Measurements from ENCODE around the gene RNF25.

Gene RNF25

DNA sequence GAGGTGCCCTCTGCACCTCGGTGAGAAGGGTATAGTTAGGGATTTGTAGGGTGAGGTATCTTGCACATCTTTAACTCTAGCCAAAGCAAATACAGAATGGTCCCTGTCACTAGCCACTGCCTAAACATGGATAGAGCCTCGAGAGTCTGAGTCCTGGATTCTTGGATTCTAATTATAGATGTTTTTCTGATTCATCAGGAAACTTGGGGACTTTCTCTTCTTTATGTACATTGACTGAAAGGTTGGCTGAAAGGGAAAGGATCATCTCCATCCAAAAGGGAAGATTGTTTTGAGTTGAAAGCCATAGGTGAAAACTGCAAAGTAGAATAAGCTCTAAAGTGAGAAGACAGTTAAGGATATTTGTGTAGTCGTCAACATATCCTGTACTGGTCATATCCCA lies 8.3 kb upstream of the RNF25 start:
- DNase-seq (ENCODE audit: low read depth, low spot score), result no peak

DNA sequence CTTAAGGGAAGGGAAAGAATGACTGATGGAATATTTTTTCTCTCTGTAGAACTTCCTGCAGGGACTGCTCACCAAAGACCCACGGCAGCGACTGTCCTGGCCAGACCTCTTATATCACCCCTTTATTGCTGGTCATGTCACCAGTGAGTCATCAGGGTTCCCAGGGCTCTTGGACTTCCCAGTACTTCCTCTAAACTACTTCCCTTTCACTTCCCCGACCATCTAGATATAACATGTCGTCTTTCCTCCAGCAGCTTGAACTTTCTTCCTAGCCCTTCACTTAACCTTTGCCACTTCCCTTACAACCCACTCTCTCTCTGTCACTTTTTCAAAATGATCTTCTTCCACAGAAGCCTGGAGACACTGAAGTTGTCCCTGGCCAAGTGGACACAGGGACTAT lies 7.3 kb upstream of the RNF25 start:
- DNase-seq (ENCODE audit: low read depth, low spot score), result no peak

DNA sequence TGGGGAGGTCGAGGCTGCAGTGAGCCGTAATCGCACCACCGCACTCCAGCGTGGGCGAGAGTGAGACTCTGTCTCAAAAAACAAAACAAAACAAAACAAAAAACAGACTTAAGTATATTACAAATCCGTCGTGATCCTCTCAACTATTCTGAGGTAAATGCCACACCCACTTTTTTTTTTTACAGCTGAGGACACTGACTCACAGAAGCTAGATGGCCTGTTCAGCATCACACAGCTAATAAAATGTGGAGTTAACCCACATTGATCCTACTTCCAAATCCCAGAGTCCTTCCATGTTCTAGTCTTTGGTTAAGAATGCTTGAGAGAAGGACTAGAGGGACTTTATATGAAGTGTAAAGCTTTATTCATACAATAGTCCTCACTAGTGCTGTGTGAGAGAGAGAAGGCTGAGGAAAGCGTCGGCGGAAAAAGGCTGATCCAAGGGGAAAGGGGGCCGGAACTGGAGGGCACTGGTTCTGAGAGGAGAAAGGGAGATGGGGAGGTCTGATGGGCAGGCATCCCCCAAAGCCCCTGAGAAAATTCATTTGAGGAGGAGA lies 627 bp downstream of the RNF25 start:
- no peak for DNase-seq (ENCODE audit: low read depth, low spot score)

DNA sequence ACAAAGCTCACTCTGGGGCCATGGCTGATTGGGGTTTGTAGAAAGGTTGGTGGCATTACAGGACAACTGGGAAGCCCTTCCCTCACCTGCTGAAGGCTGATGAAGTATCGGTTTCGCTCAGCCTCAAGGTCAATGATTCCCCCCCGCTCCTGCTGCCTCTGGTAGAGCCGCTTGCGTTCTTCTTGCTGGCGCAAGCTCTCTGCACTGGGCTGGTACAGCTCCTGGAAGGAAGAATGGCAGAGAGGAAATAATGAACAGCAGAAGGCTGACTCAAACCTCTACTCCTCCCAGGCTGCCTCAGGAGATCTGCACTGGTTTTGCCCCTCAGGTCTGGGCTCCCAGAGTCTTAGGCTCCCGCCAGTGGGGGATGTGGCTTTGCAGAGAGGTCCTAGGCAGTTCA lies 7.1 kb downstream of the RNF25 start:
- DNase-seq (ENCODE audit: low read depth, low spot score), result no peak

DNA sequence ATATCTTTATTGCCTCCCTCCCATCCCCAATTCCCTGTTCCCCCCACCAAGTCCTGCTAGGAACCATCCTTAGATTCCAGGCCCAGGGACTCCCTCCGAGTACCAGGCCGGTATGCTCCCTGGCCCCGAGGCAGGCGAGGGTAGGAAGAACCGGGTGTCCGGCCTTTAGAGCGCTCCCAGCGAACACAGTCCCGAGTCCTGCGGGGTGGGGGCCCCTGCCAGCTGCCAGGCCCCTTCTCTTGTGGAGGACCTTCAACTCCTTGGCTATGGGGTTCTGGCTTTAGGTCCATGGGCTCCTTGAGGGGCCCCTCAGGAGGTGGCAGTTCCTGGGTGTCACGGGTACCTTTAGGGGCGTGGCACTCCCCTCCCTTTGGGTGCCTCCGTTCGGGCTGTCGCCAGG lies 7.9 kb downstream of the RNF25 start:
- no peak for DNase-seq (ENCODE audit: low read depth, low spot score)

DNA sequence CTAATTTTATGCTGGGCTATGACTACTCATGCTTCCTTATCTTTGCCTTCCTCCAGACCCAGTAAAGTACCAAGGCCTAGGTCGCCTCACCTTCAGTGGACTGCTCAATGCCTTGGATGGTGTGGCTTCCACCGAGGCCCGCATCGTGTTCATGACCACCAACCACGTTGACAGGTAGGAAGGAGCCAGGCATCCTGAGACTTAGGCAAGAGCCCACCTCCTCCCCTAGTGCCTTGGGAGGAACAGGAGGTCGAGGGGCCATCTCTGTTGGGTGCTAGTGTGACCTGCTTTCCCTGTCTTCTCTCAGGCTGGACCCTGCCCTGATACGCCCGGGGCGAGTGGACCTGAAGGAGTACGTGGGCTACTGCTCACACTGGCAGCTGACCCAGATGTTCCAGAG lies 9.0 kb downstream of the RNF25 start:
- no peak for DNase-seq (ENCODE audit: low read depth, low spot score)

DNA sequence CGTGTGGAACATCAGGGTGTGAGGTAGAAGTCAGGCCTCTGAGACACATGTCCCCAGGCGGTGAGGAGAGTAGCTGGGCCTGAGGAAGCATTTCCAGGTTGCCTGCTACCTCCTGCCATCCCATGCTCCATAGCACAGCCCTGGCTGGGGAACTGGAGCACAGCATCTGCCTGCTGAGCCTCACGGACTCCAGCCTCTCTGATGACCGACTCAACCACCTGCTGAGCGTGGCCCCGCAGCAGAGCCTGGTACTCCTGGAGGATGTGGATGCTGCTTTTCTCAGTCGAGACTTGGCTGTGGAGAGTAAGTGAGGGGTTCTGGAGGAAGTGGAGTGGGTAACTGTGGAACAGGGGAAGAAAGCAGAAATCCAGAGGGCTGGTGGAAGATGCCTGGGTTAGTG lies 9.4 kb downstream of the RNF25 start:
- no peak for DNase-seq (ENCODE audit: low read depth, low spot score)

DNA sequence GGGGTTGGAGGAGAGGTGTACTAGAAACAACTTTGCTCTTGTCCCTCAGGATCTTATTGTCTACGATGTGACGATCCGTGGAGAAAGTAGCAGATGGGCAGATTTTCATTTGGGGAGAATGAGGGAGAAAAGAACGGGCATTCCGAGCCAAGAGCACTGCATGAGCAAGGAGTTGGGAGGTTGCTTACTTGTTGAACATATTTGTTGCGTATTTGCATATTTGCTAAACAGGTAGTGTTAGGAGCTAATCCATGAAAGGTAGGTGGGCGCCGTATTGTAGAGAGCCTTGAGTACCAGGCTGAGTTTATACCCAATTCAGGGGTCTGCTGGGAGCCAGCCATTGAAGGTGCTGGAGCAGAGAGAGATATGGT lies 11.8 kb downstream of the RNF25 start:
- DNase-seq (ENCODE audit: low read depth, low spot score), result no peak

DNA sequence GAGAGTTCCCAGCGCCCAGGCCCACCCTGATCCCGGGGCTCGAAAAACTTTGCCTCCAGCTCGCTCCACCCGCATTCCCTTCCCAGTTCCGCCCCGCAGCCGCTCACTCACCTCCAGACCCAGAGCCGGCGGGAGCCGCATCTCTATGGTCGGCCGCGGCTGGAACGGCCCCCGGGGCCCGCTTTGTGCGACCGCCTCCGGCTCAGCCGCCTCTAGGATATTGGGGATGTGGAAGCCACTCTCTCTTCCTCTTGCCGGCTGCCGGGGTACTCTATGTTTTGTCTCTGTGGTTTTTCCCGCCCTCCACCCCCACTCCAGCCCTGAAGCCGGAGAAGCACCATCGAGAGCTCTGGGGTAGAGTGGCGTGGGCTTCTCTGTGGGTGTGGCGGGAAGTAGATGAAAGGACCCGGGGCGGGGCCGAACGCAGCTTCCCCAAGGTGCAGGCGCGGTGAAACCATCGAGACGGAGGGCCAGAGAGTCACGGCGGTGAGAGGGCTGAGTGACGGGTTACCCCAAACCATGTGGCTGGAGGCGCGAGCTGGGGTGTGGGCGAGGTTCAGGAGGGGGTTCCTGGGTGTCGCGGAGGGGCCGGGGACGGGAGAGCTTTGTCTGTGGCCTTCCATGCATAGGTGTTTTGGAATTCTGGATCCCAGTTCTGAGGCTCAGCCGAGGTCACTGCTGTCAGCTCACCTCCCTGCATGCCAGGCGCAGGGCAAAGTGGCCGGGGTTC lies 12.4 kb downstream of the RNF25 start, which contains the start of the genes BCS1L and ZNF142:
BCS1L (plus strand) TSS at position 426 of the 730 bp plus-strand sequence. CDS start 1,305 bp downstream, outside the sequence.
ZNF142 (minus strand) TSS at position 366 of the 730 bp plus-strand sequence. CDS start 3,194 bp downstream, outside the sequence.
- peak; percentile 31 for DNase-seq (ENCODE audit: low read depth, low spot score)

DNA sequence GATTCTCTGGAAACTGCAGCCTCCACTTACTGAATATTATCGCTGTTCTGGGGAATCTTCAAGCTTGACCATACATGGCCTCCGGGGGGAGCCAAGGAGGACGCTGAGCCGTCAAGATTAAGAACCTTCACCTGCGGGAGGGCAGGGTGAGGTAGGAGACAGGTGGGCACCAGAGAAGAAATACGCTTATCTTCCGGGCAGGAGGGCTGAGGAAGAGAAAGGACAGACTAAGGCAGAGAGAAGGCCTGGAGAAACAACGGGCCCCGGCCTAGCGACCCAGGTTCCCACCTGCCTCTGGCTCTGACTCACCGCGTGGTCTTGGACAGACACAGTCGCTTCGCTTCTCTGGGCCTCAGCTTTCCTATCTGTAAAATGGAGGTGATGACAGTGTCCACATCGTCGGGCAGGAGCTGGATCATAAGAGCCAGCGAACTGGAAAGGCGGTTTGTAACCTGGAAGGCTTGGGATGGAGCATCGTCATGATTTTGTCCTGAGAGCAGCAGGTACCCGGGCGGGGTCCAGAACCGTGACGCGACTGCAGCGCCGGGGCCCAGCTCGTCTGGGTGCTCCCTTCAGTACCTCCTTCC lies 13.0 kb downstream of the RNF25 start:
- no peak for DNase-seq (ENCODE audit: low read depth, low spot score)

DNA sequence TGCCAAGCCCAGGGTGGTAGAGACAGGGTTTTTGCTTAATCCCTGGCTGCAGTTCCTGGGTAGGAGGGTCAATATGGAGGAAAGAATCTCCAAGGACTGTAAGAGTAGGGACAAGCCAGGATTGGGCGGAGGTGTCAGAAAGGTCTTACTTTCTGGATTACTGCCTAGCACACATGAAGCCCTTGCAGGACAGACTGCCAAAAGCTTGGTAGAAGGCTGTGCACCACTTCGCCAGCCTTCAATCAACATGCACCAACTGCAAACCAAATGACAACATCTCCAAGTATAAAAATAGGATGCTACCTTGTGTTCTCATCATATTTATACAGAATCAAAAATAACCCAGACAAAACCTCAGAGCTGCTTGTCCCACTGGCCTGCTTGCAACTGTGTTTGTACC lies 16.1 kb downstream of the RNF25 start:
- DNase-seq (ENCODE audit: low read depth, low spot score), result no peak

DNA sequence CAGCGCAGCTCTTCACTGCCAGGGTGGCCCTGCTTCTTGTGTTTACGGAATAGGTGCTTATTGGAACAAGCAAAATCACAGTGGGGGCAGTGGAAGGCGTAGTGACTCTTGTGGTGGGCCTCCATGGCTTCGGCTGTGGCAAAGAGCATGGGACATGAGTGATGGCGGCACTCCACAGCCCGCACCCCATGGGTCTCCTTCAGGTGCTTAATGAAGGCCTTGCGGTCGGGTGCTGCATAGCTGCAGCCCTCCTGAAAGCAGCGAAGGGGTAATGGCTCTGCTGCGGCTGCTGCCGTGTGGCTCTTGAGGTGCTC lies 23.1 kb downstream of the RNF25 start:
- DNase-seq (ENCODE audit: low read depth, low spot score), result no peak

DNA sequence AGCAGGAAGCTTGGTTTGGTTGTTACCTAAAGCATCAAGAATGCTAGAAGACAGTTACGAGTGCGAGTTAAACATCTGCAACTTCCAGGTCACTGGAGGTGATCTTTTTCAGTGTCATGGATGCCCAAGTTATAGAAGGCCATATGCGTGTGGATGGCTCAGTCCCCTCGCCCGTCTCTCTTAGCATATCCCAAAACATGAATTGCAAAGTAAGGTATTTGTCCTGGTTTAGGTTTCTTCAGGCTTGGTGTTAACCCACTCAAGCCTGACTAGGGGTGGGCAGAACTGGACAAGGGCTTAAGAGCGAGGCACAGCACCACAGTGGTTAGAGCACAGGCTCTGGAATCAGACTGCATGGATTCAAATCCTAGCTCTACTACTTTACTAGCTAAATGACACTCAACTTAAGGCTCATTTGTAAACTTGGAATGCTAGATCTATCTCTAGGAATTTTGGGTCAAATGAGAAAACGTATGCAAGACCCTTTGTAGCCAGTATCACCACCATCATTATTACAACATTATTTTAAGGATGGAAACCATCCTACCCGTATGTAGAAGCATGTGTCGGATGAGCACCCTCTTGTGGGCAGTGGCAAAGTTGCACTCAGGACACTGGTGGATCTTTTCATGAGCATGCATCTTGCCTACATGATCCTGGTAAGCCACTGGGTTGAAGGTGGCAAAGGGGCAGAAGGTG lies 23.6 kb downstream of the RNF25 start:
- DNase-seq (ENCODE audit: low read depth, low spot score), result no peak

DNA sequence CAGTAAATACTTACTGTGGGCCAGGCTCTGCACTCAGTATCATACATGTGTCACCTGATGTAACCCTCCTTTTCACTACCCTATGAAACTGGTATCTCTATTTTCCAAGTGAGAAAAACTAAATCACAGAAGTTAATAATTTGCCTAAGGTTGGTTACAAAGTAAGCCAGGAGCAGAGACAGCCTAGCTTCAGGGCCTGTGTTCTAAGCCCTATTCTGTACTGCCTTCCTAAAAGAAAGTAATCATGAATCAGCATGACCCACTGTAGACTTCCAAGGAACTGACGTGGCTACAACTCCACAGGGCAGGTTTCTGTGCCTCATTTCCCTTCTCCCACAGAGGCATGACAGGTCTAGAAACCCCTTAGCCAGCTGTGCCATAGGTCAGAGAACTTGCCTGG lies 26.7 kb downstream of the RNF25 start:
- DNase-seq (ENCODE audit: low read depth, low spot score), result no peak

DNA sequence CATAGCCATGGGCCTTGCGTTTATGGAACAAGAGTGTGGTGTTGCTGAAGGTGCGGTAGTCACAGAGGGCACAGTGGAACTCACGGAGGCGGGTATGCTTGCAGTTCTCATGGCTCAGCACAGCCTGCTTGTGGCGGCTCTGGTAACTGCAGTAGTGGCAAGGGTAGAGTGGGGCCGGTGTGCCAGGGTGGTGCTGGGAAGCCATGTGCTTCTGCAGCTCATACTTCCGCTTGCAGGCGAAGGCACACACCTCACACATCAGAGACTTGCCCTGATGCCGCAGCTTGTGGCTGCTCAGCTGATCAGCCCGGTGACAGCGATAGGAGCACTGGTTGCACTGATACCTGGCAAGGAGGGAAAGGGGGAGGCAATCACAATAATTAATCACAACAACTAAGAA lies 27.1 kb downstream of the RNF25 start:
- DNase-seq (ENCODE audit: low read depth, low spot score), result no peak

DNA sequence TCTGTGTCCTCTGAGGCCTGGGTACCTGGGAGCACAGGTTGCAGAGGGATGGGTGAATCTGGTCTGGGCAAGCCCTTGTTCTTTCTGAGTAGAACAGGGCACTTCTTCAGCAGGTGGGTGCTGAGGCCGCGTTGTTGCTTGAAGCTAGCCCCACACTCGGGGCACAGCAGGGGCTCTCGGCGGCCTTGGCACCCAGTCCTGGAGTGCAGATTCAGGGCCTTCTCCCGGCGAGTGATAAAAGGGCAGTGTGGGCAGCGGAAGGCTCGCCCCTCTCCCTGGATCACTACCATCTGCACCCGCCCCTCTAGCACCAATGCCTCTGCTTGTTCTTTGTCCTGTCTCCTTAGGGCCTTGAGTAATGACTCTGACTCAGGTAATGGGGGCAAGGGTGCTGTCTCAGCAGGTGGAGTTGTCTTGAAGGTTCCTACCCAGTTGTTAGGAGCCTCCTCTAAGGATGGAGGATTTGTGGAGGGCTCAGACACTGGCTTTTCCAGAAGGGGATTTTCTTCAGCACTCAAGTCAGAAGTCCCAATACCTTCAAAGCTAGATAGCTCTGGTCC lies 28.0 kb downstream of the RNF25 start:
- DNase-seq (ENCODE audit: low read depth, low spot score), result no peak

DNA sequence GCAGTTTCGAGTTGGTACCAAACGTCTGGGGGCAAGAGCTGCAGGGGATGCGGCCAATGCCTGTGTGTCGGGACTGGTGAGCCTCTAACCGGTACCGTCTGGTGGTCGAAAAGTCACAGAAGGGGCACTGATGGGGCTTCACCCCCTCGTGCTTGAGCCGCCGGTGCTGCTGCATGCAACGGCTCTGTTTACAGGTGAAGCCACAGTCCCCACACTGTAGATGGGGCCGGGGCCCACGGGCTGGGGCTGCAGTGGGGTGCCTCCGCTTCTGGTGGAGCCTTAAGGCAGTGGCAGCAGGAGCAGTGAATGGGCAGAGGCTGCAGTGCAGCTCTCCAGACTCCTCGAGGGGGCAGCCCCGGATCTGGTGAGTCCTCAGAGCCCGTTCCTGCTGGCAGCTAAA lies 29.0 kb downstream of the RNF25 start:
- no peak for DNase-seq (ENCODE audit: low read depth, low spot score)

DNA sequence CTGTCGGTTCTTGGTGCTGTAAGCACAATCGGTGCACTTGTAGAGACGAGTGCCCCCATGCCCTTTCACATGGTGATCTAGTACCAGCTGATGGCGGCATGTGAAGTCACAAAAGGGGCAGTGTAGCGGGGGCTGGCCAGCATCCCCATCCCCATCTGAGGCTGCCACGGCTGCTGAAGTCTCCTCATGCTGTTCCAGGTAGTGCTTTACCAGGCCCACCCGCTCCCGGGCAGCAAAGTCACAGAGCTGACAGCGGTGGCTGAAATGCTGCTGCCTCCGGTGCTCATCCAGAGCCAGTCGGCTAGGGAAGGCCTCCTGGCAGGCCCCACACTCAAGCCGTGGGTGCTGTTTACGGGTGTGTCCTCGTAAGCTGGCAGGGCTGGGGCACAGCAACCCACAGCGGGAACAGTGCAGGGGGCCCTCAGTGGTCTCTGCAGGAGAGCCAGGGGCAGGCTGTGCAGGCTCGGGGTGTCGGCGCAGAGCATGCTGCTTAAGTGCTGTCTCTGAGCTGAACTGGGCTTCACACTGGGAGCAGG lies 29.6 kb downstream of the RNF25 start:
- no peak for DNase-seq (ENCODE audit: low read depth, low spot score)

DNA sequence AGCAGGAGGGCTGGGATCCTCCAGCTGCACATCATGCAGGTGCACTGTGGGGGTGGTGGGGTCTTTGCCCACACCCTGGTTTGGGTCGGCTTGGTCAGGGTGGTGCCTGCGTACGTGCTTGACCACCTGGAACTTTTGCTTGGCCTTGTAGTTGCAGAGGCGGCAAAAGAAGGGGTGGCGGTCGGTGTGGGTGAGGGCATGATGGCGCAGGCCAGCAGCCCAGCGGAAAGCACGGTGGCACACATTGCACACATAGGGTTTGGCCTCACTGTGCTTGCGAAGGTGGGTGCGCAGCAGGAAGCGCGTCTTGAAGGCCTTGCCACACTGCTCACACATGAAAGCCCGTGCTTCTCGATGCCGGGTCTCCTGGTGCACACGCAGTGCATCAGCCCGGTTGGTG lies 33.4 kb downstream of the RNF25 start:
- DNase-seq (ENCODE audit: low read depth, low spot score), result no peak

DNA sequence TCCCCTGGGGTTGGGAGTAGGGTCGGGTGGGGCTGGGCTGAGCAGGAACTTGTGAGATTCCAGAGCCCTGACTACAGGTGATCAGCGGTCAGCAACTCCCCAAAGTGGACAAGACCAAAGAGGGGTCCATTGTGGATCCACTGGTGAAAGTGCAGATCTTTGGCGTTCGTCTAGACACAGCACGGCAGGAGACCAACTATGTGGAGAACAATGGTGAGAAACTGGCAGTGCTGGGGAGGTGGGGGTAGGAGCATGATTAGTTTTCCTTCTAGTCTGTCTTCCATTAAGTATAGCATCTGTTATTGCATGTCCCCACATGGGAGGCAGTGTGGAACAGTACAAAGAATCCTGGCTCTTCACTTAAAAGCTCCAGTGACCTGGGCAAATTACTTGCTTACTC lies 36.1 kb downstream of the RNF25 start:
- no peak for DNase-seq (ENCODE audit: low read depth, low spot score)

DNA sequence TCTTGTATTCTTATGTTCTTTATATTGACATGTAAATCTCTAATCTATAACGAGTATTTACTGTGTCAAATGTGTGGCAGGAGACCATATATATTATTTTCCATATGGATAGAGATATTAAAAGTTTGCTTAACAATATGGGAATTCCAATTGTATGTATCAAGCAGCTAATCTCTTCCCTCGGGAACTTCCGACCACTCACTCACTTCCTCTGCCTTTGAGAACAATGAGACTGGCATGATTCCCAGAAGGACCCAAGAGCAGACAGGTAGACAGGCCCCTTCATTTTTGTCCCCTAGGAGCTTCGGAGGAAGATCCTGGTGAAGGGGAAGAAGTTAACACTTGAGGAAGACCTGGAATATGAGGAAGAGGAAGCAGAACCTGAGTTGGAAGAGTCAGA lies 40.0 kb downstream of the RNF25 start:
- no peak for DNase-seq (ENCODE audit: low read depth, low spot score)

DNA sequence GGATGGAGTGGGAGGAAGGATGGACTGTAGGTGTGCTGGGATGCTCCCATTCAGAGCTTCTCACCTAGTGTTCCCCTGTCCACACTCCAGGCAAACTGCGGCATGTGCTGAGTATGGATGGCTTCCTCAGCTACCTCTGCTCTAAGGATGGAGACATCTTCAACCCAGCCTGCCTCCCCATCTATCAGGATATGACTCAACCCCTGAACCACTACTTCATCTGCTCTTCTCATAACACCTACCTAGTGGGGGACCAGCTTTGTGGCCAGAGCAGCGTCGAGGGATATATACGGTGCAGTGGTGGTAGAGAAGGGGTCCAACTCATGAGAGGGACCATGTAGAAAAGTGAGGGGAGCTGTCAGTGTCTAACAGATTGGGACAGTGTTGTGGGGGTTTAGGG lies 43.9 kb downstream of the RNF25 start:
- DNase-seq (ENCODE audit: low read depth, low spot score), result no peak
